ENCODE measurements around the gene PBX3. TPM values are rescaled to one million over a fixed set of nuclear protein-coding genes. Genes with fewer than 3 reads are reported as not detected.

PBX3 gene
- total RNA-seq, 1 donor from 2014 or later: 48.6 TPM

DNA sequence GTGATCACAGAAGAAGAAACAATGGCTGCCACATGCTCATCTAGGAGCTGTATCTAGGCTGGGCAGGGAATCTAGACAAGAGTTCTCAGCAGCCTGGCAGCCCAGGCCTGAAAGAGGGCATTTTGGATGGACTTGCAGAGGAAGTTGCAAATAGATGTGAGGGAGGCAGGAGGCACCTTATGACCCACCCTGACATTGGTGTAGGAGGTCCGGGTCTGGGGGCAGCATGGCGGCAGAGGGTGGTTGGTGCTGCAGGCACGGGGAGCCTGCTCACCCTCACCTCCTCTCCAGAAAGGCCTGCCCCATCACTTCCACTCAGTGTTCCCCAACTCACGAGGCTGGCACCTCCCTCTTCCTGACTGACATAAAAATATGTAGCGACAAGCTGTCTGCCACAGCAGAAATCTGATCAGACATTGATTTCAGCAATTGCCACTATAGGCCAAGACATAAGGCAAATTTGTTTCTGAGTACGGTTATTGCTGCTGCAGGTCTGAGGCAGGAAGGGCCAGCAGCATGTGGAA, 217.6 kb downstream of the PBX3 start:
- H3K4me3 ChIP-seq: no peak overlapping the region
- H3K9me3 ChIP-seq: no peaks in the 10 kb centered on the region
- TF ChIP-seq, protein P1, sequence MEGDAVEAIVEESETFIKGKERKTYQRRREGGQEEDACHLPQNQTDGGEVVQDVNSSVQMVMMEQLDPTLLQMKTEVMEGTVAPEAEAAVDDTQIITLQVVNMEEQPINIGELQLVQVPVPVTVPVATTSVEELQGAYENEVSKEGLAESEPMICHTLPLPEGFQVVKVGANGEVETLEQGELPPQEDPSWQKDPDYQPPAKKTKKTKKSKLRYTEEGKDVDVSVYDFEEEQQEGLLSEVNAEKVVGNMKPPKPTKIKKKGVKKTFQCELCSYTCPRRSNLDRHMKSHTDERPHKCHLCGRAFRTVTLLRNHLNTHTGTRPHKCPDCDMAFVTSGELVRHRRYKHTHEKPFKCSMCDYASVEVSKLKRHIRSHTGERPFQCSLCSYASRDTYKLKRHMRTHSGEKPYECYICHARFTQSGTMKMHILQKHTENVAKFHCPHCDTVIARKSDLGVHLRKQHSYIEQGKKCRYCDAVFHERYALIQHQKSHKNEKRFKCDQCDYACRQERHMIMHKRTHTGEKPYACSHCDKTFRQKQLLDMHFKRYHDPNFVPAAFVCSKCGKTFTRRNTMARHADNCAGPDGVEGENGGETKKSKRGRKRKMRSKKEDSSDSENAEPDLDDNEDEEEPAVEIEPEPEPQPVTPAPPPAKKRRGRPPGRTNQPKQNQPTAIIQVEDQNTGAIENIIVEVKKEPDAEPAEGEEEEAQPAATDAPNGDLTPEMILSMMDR (IDR thresholded peaks at IDR 0.05): no peak
- ATAC-seq (no peak), DNase-seq (no peak)
- peaks cover 45% of the 10 kb centered on the region for H3K36me3 ChIP-seq
- no peak overlapping the region for H3K27ac ChIP-seq
- no peaks in the 10 kb centered on the region for H3K4me1 ChIP-seq
- intact Hi-C loops (cut with DNase I): no loop called here
- no peaks in the 10 kb centered on the region for H3K27me3 ChIP-seq

DNA sequence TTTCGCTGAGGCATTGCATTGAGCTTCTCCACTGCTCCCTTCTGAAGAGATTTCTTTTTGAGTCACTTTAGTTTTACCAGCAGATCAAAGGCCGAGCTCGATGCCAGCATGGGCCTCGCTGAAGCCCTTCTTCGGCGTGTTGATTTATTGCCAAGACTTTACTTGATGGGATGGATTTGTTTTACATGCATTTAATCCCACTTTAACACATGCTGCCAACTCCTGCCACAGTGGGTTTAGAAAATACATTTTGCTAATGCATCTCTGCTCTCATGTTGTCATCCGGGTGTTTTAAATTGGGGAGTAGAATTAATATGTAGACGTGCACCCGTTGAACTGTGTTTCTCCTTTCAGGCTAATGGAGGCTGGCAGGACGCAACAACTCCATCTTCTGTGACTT, 218.3 kb downstream of the PBX3 start:
- TF ChIP-seq, protein P1 (IDR thresholded peaks at IDR 0.05): no peak
- intact Hi-C loops (cut with DNase I): no loop called here
- peaks cover 45% of the 10 kb centered on the region for H3K36me3 ChIP-seq

DNA sequence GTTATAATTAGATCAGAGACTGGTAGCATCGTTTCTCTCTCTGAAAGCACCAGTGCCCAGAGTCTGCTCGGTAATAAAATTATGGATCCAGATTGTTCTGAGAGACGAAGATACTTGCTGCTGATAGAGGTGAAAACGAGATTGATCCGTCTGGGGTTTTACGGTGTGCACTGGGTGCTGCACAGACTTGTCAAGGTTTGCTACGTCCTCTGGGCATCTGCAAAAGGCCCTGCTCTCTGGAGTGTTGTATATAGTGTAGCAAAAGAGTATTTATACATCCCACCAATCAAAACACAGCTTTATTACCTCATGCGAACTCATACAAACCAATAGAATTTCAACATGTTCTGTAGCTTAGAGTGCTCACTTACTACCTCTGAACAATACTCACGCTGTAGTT, 219.3 kb downstream of the PBX3 start:
- TF ChIP-seq, protein P1 (IDR thresholded peaks at IDR 0.05): no peak
- Histone ChIP-seq H3K9me3 (no peaks in the 10 kb centered on the region), H3K27ac (no peak overlapping the region), H3K27me3 (no peaks in the 10 kb centered on the region), H3K36me3 (peaks cover 45% of the 10 kb centered on the region), H3K4me3 (no peak overlapping the region), H3K4me1 (no peaks in the 10 kb centered on the region)
- ATAC-seq (no peak), DNase-seq (no peak)
- intact Hi-C loops (cut with DNase I): no loop called here

More for the DNA sequence above, 218.3 kb downstream of the PBX3 start:
- Histone ChIP-seq H3K4me3 (no peak overlapping the region), H3K9me3 (no peaks in the 10 kb centered on the region), H3K4me1 (no peaks in the 10 kb centered on the region), H3K27ac (no peak overlapping the region), H3K27me3 (no peaks in the 10 kb centered on the region)
- ATAC-seq (no peak), DNase-seq (no peak)

DNA sequence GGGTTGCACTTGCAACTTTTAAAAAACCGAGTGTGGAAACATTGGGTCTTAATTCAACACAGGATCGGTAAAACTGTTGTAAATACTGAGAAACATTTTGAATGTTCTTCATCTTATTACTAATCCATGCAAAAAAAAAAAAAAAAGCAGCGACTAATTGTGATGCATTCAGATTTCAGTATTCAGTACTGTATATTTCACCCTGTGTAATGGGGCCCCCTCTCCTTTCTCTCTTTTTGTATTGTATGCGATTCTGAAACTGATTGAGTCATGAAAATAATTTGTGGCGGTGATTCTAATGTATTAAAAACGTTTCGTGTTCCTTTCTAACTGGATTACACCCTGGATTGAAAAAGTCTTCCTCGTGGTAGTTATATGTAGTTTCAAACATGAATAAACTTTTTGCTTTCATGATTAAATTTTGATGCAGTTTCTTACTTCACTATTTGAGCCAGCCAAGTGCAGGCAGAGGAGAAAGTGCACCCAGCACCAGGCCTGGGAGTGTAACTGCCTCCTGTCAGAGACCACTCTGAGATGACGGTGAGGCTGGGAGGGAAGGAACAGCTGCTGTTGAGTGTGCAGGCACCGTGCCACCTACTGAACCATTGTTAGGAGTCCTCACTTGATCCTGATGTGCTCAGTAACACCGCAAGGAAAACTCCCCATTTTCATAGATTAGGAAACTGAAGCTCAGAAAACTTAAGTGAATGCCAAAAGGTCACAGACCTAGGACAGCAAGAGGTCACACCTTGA, 220.0 kb downstream of the PBX3 start:
- TF ChIP-seq, protein P1 (IDR thresholded peaks at IDR 0.05): no peak
- H3K4me3 ChIP-seq: no peak overlapping the region

DNA sequence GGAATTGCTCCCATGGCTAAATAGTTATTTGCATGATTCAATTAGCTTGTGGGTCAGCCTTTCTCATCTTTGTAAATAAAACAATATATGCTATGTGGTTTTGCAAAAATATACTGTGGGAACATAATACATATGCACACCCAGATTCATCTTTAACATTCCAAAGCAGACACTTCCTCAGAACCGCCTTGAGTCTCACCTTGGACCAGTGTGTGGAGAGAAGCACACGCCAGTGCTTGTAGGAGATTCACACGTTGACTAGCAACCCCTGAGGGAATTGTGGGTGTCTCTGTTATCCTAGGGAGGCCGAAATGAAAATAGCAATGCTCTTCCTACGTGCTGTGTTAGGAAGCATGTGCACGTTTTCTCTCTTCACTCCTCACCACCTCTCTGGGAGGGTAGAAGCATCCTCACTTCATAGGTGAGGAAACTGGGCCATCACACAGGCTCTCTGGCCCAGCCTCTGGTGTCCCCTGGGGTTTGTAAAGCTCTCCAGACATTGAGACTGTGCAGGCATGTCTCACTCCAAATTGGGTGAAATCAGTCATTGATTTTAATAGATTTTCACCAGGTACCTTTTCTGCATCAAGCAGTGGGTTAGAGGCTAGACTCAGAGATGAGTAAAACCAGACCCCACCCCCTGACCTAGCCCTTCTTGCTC, 221.7 kb downstream of the PBX3 start:
- no peaks in the 10 kb centered on the region for H3K9me3 ChIP-seq
- DNase-seq (no peak), ATAC-seq (no peak)
- H3K36me3 ChIP-seq: peaks cover 23% of the 10 kb centered on the region
- intact Hi-C loops (cut with DNase I): no loop called here
- H3K4me1 ChIP-seq: no peaks in the 10 kb centered on the region
- H3K27me3 ChIP-seq: no peaks in the 10 kb centered on the region
- no peak overlapping the region for H3K27ac ChIP-seq
- H3K4me3 ChIP-seq: no peak overlapping the region
- TF ChIP-seq, protein P1 (IDR thresholded peaks at IDR 0.05): no peak

More for the DNA sequence above, 220.0 kb downstream of the PBX3 start:
- H3K36me3 ChIP-seq: peaks cover 39% of the 10 kb centered on the region
- no peaks in the 10 kb centered on the region for H3K27me3 ChIP-seq
- no peak for DNase-seq
- ATAC-seq: no peak
- no peaks in the 10 kb centered on the region for H3K9me3 ChIP-seq
- intact Hi-C loops (cut with DNase I): no loop called here
- H3K27ac ChIP-seq: no peak overlapping the region
- no peaks in the 10 kb centered on the region for H3K4me1 ChIP-seq

All from upper lobe of right lung (tissue), 1 donor.